AG09309 (cell line): ENCODE results near the gene NPSR1.

Experiments
- DNase-seq: peaks from one replicate; pipeline ENCODE4 v3.0.0-alpha.2; 2010; ENCODE audit warnings: low read depth
- H3K4me3 ChIP-seq: 2 replicates; pipeline ENCODE4 v1.5.1; 2011; ENCODE audit warnings: mild to moderate bottlenecking, low read depth, low read length, moderate library complexity; ENCODE audit not compliant: control insufficient read depth
- CTCF ChIP-seq: IDR thresholded peaks from 2 replicates; pipeline ENCODE4 v1.5.1; 2011; ENCODE audit warnings: mild to moderate bottlenecking, low read depth, low read length, inconsistent platforms; ENCODE audit not compliant: insufficient read depth, control insufficient read depth; ENCODE audit errors: missing control alignments

Gene NPSR1

GRCh38 chr7:34835901-34836600, 178.0 kb downstream of the NPSR1 start:
- no peak overlapping the region for H3K4me3 ChIP-seq

GRCh38 chr7:34837316-34837715, 179.3 kb downstream of the NPSR1 start:
- no peak for TF ChIP-seq CTCF
- DNase-seq = no peak
- no peak overlapping the region for H3K4me3 ChIP-seq

More at GRCh38 chr7:34835901-34836600, 178.0 kb downstream of the NPSR1 start:
- TF ChIP-seq CTCF = no peak
- no peak for DNase-seq

GRCh38 chr7:34837801-34838201, 179.8 kb downstream of the NPSR1 start:
- no peak for DNase-seq
- H3K4me3 ChIP-seq = no peak overlapping the region
- TF ChIP-seq CTCF = no peak

GRCh38 chr7:34838329-34838728, 180.3 kb downstream of the NPSR1 start:
- no peak for TF ChIP-seq CTCF
- H3K4me3 ChIP-seq = no peak overlapping the region
- DNase-seq = no peak

GRCh38 chr7:34839645-34840044, 181.6 kb downstream of the NPSR1 start:
- H3K4me3 ChIP-seq = no peak overlapping the region
- DNase-seq = no peak
- no peak for TF ChIP-seq CTCF

- TF ChIP-seq CTCF = no peak
- no peak overlapping the region for H3K4me3 ChIP-seq
- no peak for DNase-seq
Measured at GRCh38 chr7:34840176-34840785, 182.3 kb downstream of the NPSR1 start.
